GM06990 (cell line): ENCODE data around the gene KATNB1.

Experiments
- DNase-seq: peaks from one replicate; pipeline ENCODE4 v3.0.0-alpha.2; 2011; ENCODE audit not compliant: insufficient read length; ENCODE audit errors: extremely low read depth
- H3K27me3 ChIP-seq: replicated peaks from 2 replicates; pipeline ENCODE4 v1.6.0; 2011; ENCODE audit warnings: low read length; ENCODE audit not compliant: control insufficient read depth, insufficient read depth
- H3K36me3 ChIP-seq: 2 replicates; pipeline ENCODE4 v1.5.1; 2011; ENCODE audit warnings: low read length; ENCODE audit not compliant: control insufficient read depth, insufficient read depth
- H3K4me3 ChIP-seq: replicated peaks from 2 replicates; pipeline ENCODE4 v1.5.1; 2011; ENCODE audit warnings: low read depth, mild to moderate bottlenecking, control low read depth, low read length
- CTCF ChIP-seq: IDR thresholded peaks from 2 replicates; pipeline ENCODE4 v1.5.1; 2011; ENCODE audit warnings: low read length, control low read depth, mild to moderate bottlenecking, inconsistent platforms; ENCODE audit not compliant: insufficient read depth, poor library complexity, severe bottlenecking

KATNB1 gene

GRCh38 chr16:57785924-57786323 lies 50.4 kb downstream of the KATNB1 start:
- no peak overlapping the region for H3K4me3 ChIP-seq
- no peak for TF ChIP-seq CTCF
- no peaks in the 10 kb centered on the region for H3K36me3 ChIP-seq
- H3K27me3 ChIP-seq, result no peaks in the 10 kb centered on the region; the same call in 1 of the 2 replicates
- DNase-seq, result no peak

- H3K27me3 ChIP-seq, result peaks cover 1% of the 10 kb centered on the region; the same call in 1 of the 2 replicates
- H3K36me3 ChIP-seq, result no peaks in the 10 kb centered on the region
- no peak for DNase-seq
- TF ChIP-seq CTCF, result no peak
- H3K4me3 ChIP-seq, result no peak overlapping the region
These were observed 51.3 kb downstream of the KATNB1 start for GRCh38 chr16:57786632-57787518.

GRCh38 chr16:57787519-57787905 lies 51.9 kb downstream of the KATNB1 start:
- H3K36me3 ChIP-seq, result no peaks in the 10 kb centered on the region
- H3K27me3 ChIP-seq, result peaks cover 1% of the 10 kb centered on the region; the same call in 1 of the 2 replicates
- H3K4me3 ChIP-seq, result no peak overlapping the region
- DNase-seq, result no peak
- no peak for TF ChIP-seq CTCF

GRCh38 chr16:57788252-57788841 lies 52.8 kb downstream of the KATNB1 start:
- Histone ChIP-seq H3K27me3 (peaks cover 1% of the 10 kb centered on the region; the same call in 1 of the 2 replicates), H3K4me3 (no peak overlapping the region), H3K36me3 (no peaks in the 10 kb centered on the region)
- no peak for DNase-seq
- TF ChIP-seq CTCF, result no peak

GRCh38 chr16:57788951-57789350 lies 53.4 kb downstream of the KATNB1 start:
- H3K36me3 ChIP-seq, result no peaks in the 10 kb centered on the region
- no peak overlapping the region for H3K4me3 ChIP-seq
- TF ChIP-seq CTCF, result no peak
- peaks cover 1% of the 10 kb centered on the region; the same call in 1 of the 2 replicates for H3K27me3 ChIP-seq
- no peak for DNase-seq
